ENCODE data around the gene IPO4.

Gene IPO4

GRCh38 chr14:24215495-24216344 is 27.1 kb upstream of the IPO4 start, which contains the start of gene MDP1:
TSS of gene MDP1 (minus strand) at chr14:24216066. CDS start at chr14:24215955, 111 bp downstream.
- DNase-seq (ENCODE audit: low read depth), result peak; percentile 59
- peak within 1 kb of the TSS; percentile 63 for H3K4me3 ChIP-seq (ENCODE audit: control insufficient read depth, low read depth, low read length)
- TF ChIP-seq CTCF (IDR thresholded peaks at IDR 0.05; ENCODE audit: control insufficient read depth, insufficient read depth, low read depth, low read length, missing control alignments), result peak; percentile 54

DNA sequence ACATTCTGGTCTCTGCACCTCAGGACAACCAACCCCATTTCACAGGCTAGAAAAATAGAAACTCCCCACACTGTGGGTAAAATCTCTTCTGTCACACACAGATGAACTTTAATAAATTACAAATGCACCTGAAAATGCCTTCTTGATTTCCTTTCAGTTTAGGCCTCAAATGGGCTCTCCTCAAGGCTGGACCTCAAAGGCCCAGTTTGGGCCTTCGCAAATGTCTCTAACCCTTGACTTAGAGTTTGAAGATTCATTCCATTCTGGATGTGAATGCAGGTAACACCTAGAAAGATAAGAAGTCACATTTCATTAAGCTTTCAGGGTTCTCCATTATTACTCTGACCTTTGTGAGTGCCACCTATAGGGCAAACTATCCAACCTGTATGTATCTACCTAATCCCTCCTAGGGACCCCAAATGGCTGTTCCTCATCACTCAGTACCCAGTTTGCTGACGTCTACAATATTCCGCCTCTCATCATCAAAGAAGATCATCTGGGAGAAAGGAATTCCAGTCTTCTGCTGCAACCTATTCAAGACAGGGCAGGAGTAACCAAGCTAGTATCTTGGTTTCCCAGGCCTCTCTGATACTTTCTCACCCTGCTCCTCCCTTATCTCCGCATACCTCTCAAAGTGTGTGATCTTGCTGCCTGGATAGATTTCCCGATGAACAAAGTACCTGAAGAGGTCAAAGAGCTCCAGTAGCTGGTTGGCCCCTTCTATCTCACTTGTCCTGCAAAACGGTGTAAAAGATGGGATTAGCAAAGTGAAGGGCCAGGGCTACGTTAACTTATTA is 25.4 kb upstream of the IPO4 start:
- H3K4me3 ChIP-seq (ENCODE audit: control insufficient read depth, low read depth, low read length), result peak overlapping the region; percentile 80
- TF ChIP-seq CTCF (IDR thresholded peaks at IDR 0.05; ENCODE audit: control insufficient read depth, insufficient read depth, low read depth, low read length, missing control alignments), result no peak
- DNase-seq (ENCODE audit: low read depth), result no peak

GRCh38 chr14:24212924-24213865 is 24.6 kb upstream of the IPO4 start, which contains the start of gene CHMP4A:
TSS of gene CHMP4A (minus strand) at chr14:24213488. CDS start at chr14:24213439, 49 bp downstream.
- DNase-seq (ENCODE audit: low read depth), result peak; percentile 89
- peak within 1 kb of the TSS; percentile 80 for H3K4me3 ChIP-seq (ENCODE audit: control insufficient read depth, low read depth, low read length)
- peak; percentile 36 for TF ChIP-seq CTCF (IDR thresholded peaks at IDR 0.05; ENCODE audit: control insufficient read depth, insufficient read depth, low read depth, low read length, missing control alignments)

DNA sequence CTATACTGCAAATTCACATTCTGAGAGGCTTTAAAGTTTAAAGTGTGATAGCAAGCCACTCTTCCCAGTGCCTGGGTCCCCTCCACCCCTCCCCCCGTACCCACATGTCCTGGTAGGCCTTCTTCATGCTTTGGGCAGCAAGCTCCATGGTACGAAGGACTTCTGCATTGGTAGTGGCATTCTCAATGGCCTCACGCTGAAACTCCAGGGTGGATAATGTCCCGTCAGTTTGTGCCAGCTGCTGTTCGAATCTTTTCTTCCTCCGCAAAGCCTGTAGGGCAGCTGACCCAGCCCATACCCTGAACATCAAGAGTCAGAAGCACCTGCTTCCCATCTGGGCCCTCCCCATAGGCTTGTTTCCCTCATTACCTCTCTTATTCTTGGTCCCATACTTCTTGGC is 22.7 kb upstream of the IPO4 start:
- no peak for DNase-seq (ENCODE audit: low read depth)
- TF ChIP-seq CTCF (IDR thresholded peaks at IDR 0.05; ENCODE audit: control insufficient read depth, insufficient read depth, low read depth, low read length, missing control alignments), result no peak
- H3K4me3 ChIP-seq (ENCODE audit: control insufficient read depth, low read depth, low read length), result no peak overlapping the region

GRCh38 chr14:24207625-24208024 is 19.0 kb upstream of the IPO4 start:
- H3K4me3 ChIP-seq (ENCODE audit: control insufficient read depth, low read depth, low read length), result no peak overlapping the region
- no peak for TF ChIP-seq CTCF (IDR thresholded peaks at IDR 0.05; ENCODE audit: control insufficient read depth, insufficient read depth, low read depth, low read length, missing control alignments)
- no peak for DNase-seq (ENCODE audit: low read depth)

DNA sequence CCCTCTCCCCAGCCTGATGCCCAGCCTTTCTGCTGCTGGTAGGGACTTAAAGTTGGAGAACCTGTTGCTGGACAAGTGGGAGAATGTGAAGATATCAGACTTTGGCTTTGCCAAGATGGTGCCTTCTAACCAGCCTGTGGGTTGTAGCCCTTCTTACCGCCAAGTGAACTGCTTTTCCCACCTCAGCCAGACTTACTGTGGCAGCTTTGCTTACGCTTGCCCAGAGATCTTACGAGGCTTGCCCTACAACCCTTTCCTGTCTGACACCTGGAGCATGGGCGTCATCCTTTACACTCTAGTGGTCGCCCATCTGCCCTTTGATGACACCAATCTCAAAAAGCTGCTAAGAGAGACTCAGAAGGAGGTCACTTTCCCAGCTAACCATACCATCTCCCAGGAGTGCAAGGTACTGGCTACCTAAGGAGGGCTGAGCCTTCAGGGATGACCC is 18.5 kb upstream of the IPO4 start:
- H3K4me3 ChIP-seq (ENCODE audit: control insufficient read depth, low read depth, low read length), result no peak overlapping the region
- no peak for TF ChIP-seq CTCF (IDR thresholded peaks at IDR 0.05; ENCODE audit: control insufficient read depth, insufficient read depth, low read depth, low read length, missing control alignments)
- no peak for DNase-seq (ENCODE audit: low read depth)

Data from AG09309 (cell line).